Skeletal muscle tissue (tissue), 4 donors: ENCODE results near the gene ASB18. TPM values are rescaled to one million over a fixed set of nuclear protein-coding genes. Genes with fewer than 3 reads are reported as not detected.
A peak's percentile ranks its signal among the peaks of the same experiment; 100 is the strongest.

Experiments used
- H3K27ac ChIP-seq: one replicate; pipeline ENCODE4 v1.7.0; 2013; ENCODE audit warnings: mild to moderate bottlenecking, low read depth, low read length, inconsistent platforms
- H3K27me3 ChIP-seq, 3 donors: one replicate each; pipeline ENCODE4 v1.7.0; 2013; ENCODE audit warnings: low read length in 3 of 3; ENCODE audit not compliant: control insufficient read depth in 3 of 3, insufficient read depth in 3 of 3
- H3K36me3 ChIP-seq, 3 donors: one replicate each; pipeline ENCODE4 v1.7.0; 2013; ENCODE audit warnings: low read length in 3 of 3; ENCODE audit not compliant: control insufficient read depth in 3 of 3, insufficient read depth in 3 of 3
- H3K4me1 ChIP-seq, 3 donors: one replicate each; pipeline ENCODE4 v1.7.0; 2013; ENCODE audit warnings: low read length in 3 of 3, mild to moderate bottlenecking in 3 of 3; ENCODE audit not compliant: control insufficient read depth in 3 of 3, insufficient read depth in 3 of 3
- H3K4me3 ChIP-seq, 3 donors: one replicate each; pipeline ENCODE4 v1.7.0; 2013; ENCODE audit warnings: low read length in 3 of 3
- H3K9ac ChIP-seq, 3 donors: one replicate each; pipeline ENCODE4 v1.7.0; 2013; ENCODE audit warnings: low read length in 3 of 3, mild to moderate bottlenecking in 3 of 3, moderate library complexity in 2 of 3, low read depth in 1 of 3
- H3K9me3 ChIP-seq, 3 donors: one replicate each; pipeline ENCODE4 v1.7.0; 2013; ENCODE audit warnings: low read length in 3 of 3; ENCODE audit not compliant: control insufficient read depth in 3 of 3
- total RNA-seq: library from RNA; depleted of rRNA; stranded (reverse); fragments of >200 nt; gene quantifications from one replicate; pipeline ENCODE4 v1.2.3, GENCODE V29; 2014
- donor health status: Osteomylitis.

Gene ASB18
- total RNA-seq, 1 donor from 2014 or later, result 3.1 TPM

- peaks cover 0 to 8% (median 0%) of the 10 kb centered on the region in 3 donors for H3K36me3 ChIP-seq
- peaks cover 13 to 60% (median 29%) of the 10 kb centered on the region in 3 donors for H3K4me1 ChIP-seq
- H3K9ac ChIP-seq, result no peak overlapping the region
- peak overlapping the region; percentile 89 for H3K27ac ChIP-seq
- no peaks in the 10 kb centered on the region for H3K9me3 ChIP-seq
- peak overlapping the region; percentile 14 to 46 (median 18) for H3K4me3 ChIP-seq
- H3K27me3 ChIP-seq, result peaks cover 0 to 5% (median 0%) of the 10 kb centered on the region in 3 donors
Observed at GRCh38 chr2:236261452-236261851, 2.8 kb downstream of the ASB18 start.

GRCh38 chr2:236259371-236259770 is 4.8 kb downstream of the ASB18 start:
- Histone ChIP-seq H3K4me1 (peaks cover 3 to 50% (median 22%) of the 10 kb centered on the region in 3 donors), H3K9ac (no peak overlapping the region), H3K9me3 (no peaks in the 10 kb centered on the region), H3K4me3 (no peak overlapping the region), H3K36me3 (peaks cover 0 to 8% (median 0%) of the 10 kb centered on the region in 3 donors), H3K27me3 (peaks cover 0 to 5% (median 0%) of the 10 kb centered on the region in 3 donors), H3K27ac (no peak overlapping the region)

DNA sequence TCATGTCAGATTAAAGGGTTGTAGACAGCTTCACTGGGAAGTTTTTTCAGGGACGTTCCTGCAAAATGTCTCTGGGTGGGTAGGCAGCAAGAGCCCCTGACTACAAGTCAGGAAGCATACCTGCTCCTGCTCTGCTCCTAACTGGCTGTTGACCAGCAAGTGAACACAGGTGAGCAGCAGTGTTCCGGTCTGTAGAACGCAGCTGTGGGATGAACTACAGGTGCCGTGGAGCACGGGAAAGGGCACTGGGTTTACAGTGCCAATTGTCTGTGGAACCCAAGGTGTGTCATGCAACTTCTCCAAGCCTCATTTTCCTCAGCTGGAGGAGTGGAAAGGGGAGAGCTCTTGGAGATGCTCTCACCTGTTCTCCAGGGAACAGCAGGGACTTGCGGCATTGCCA is 6.6 kb downstream of the ASB18 start:
- H3K36me3 ChIP-seq, result peaks cover 0 to 8% (median 0%) of the 10 kb centered on the region in 3 donors
- no peak overlapping the region for H3K27ac ChIP-seq
- no peak overlapping the region for H3K9ac ChIP-seq
- peaks cover 0 to 5% (median 0%) of the 10 kb centered on the region in 3 donors for H3K27me3 ChIP-seq
- H3K4me1 ChIP-seq, result peaks cover 3 to 59% (median 23%) of the 10 kb centered on the region in 3 donors
- H3K9me3 ChIP-seq, result no peaks in the 10 kb centered on the region
- H3K4me3 ChIP-seq, result no peak overlapping the region

DNA sequence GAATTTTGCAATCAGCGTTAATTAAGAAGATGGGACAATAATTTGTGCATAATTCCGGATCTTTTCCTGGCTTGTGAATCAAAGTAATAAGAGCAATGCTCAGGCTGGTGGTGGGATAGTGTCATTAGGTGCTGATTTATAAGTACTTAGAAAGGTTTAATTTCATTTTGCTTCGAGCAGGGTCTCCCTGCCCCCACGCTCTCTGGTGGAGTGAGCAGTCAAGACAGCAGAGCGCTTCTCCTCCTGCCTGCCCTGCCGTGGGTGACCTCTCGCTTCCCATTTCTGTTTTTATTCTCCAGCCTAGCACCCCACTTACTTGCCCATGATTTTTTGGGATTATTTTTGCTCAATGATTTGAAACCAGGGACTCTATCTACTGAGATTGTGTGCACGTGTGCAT is 7.1 kb downstream of the ASB18 start:
- Histone ChIP-seq H3K4me3 (no peak overlapping the region), H3K27me3 (peaks cover 0 to 5% (median 0%) of the 10 kb centered on the region in 3 donors), H3K9me3 (no peaks in the 10 kb centered on the region), H3K27ac (no peak overlapping the region), H3K9ac (no peak overlapping the region), H3K4me1 (peaks cover 3 to 59% (median 20%) of the 10 kb centered on the region in 3 donors), H3K36me3 (peaks cover 0 to 8% (median 0%) of the 10 kb centered on the region in 3 donors)

- Histone ChIP-seq H3K9ac (no peak overlapping the region), H3K27ac (no peak overlapping the region), H3K4me3 (no peak overlapping the region), H3K9me3 (no peaks in the 10 kb centered on the region), H3K36me3 (peaks cover 0 to 8% (median 0%) of the 10 kb centered on the region in 3 donors), H3K4me1 (peaks cover 4 to 58% (median 17%) of the 10 kb centered on the region in 3 donors), H3K27me3 (peaks cover 0 to 5% (median 0%) of the 10 kb centered on the region in 3 donors)
Observed at GRCh38 chr2:236256366-236256985, 7.7 kb downstream of the ASB18 start.

GRCh38 chr2:236254674-236255073 is 9.5 kb downstream of the ASB18 start:
- Histone ChIP-seq H3K27ac (no peak overlapping the region), H3K4me1 (peaks cover 12 to 59% (median 27%) of the 10 kb centered on the region in 3 donors), H3K27me3 (peaks cover 0 to 5% (median 0%) of the 10 kb centered on the region in 3 donors), H3K4me3 (no peak overlapping the region), H3K36me3 (peaks cover 0 to 3% (median 0%) of the 10 kb centered on the region in 3 donors), H3K9ac (no peak overlapping the region), H3K9me3 (no peaks in the 10 kb centered on the region)

- Histone ChIP-seq H3K4me3 (no peak overlapping the region), H3K27ac (no peak overlapping the region), H3K4me1 (peaks cover 15 to 56% (median 27%) of the 10 kb centered on the region in 3 donors), H3K9ac (no peak overlapping the region), H3K9me3 (no peaks in the 10 kb centered on the region), H3K27me3 (peaks cover 0 to 5% (median 0%) of the 10 kb centered on the region in 3 donors), H3K36me3 (peaks cover 0 to 3% (median 0%) of the 10 kb centered on the region in 3 donors)
Observed at GRCh38 chr2:236254001-236254400, 10.2 kb downstream of the ASB18 start.

GRCh38 chr2:236252602-236253001 is 11.6 kb downstream of the ASB18 start:
- H3K9ac ChIP-seq, result no peak overlapping the region
- H3K27me3 ChIP-seq, result peaks cover 0 to 2% (median 0%) of the 10 kb centered on the region in 3 donors
- peaks cover 21 to 50% (median 27%) of the 10 kb centered on the region in 3 donors for H3K4me1 ChIP-seq
- no peak overlapping the region for H3K4me3 ChIP-seq
- H3K27ac ChIP-seq, result no peak overlapping the region
- H3K36me3 ChIP-seq, result no peaks in the 10 kb centered on the region
- no peaks in the 10 kb centered on the region for H3K9me3 ChIP-seq

DNA sequence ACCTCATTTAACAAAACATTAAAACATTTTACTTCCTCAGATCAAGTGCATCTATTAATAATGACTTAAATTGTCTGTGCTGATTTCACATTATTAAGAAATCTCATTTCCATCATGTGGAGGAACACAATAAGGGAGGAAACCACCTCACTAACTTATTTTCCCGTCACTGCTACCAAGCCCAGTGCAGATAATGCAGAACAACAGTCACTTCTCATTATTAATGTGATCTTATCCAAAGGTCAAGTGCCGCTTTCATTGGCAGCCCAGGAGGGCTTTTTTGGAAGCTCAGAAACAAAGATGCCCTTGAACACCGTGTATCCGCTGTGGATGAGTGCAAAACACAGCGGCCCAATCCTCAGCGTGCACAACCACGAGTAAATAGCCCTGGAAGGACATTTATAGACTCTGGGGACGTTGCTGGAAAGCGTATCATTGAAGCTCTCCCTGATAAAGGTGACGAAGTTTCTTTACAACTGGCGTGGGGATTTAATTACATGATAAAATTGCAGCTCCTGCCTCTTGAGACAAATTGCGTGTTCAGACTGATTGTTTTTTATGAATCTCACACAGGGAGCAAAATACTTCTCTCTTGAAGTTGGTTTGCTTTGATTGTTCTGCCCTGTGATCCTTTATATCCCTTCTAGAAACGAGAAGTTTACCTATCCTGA is 13.2 kb downstream of the ASB18 start:
- H3K27ac ChIP-seq, result no peak overlapping the region
- peaks cover 29 to 54% (median 32%) of the 10 kb centered on the region in 3 donors for H3K4me1 ChIP-seq
- H3K4me3 ChIP-seq, result peak overlapping the region in 2 of 3 donors; percentile 23 to 36
- H3K27me3 ChIP-seq, result no peaks in the 10 kb centered on the region
- no peaks in the 10 kb centered on the region for H3K36me3 ChIP-seq
- no peaks in the 10 kb centered on the region for H3K9me3 ChIP-seq
- peak overlapping the region in 1 of 3 donors; percentile 18 for H3K9ac ChIP-seq

DNA sequence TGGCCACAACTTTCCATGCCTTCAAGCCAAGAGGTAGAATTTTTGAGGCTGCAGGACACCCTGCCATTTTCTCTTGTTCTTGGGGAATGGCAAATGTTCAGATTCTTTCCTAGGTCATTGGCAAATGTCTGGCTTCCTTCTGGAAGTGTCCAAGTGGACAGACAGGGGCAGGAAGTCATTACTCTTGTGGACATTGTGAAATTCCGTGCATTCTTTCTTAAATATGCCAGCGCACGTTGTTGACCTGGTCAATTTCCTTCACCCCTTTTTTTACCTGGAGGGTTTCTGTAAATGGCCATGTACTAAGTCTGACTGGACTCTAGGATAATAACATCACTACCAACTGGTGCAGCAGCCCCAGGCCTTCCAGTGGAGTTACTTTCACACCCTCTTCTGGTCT is 13.9 kb downstream of the ASB18 start:
- H3K4me3 ChIP-seq, result no peak overlapping the region
- no peak overlapping the region for H3K9ac ChIP-seq
- no peaks in the 10 kb centered on the region for H3K27me3 ChIP-seq
- H3K4me1 ChIP-seq, result peaks cover 29 to 56% (median 33%) of the 10 kb centered on the region in 3 donors
- H3K36me3 ChIP-seq, result no peaks in the 10 kb centered on the region
- no peak overlapping the region for H3K27ac ChIP-seq
- H3K9me3 ChIP-seq, result no peaks in the 10 kb centered on the region
